ENCODE results near the gene CD4. TPM values are rescaled to one million over a fixed set of nuclear protein-coding genes. Genes with fewer than 3 reads are reported as not detected.

Gene CD4
- total and polyA plus RNA-seq, 10 of the 15 experiments (the other 5 are each of a cell fraction or from before 2014, with no cell fraction given), result 0.24 to 1.6 (median 0.69) TPM

- 41% methylated on average over 1 of the region's 1 CpG for WGBS (ENCODE audit: insufficient coverage, insufficient replicate concordance, low lambda C conversion rate, missing lambda C conversion rate)
- H3K9ac ChIP-seq (ENCODE audit: control insufficient read depth, insufficient read depth, low read length), result no peak overlapping the region
- H3K4me2 ChIP-seq (ENCODE audit: control insufficient read depth, insufficient read depth), result no peak overlapping the region
- peaks cover 0 to 2% of the 10 kb centered on the region in 2 experiments; a peak in 3 of 4 replicates for H3K27me3 ChIP-seq (replicated peaks in 1 of 2; ENCODE audit: control insufficient read depth in 2 of 2, insufficient read depth in 2 of 2, low read length in 1 of 2)
- SMC1A ChIA-PET (ENCODE audit: uncharacterized antibody, unreplicated experiment), result interaction anchor here (0.6 to 2.1 kb wide), 8 partner anchors 10 to 87 kb away, joined by 3 to 12 read pairs (median 4); partner anchors contain the start of genes CD4 and MLF2
- intact Hi-C loops (cut with micrococcal nuclease; ENCODE audit: unreplicated experiment) (no loop called here), in situ Hi-C loops (cut with MboI) (no loop called here)
- H4K20me1 ChIP-seq (ENCODE audit: control insufficient read depth, insufficient read depth), result no peaks in the 10 kb centered on the region
- DNase-seq (ENCODE audit: low read depth, low spot score) (no peak), FAIRE-seq (no peak), ATAC-seq (no peak)
- H3K36me3 ChIP-seq (ENCODE audit: control insufficient read depth in 2 of 2, insufficient read depth in 2 of 2, low read length in 1 of 2), result no peaks in the 10 kb centered on the region
- CTCF ChIA-PET, result interaction anchor here (0.6 to 1.5 kb wide), 7 partner anchors 14 to 110 kb away, joined by 3 to 5 read pairs (median 3); partner anchors contain the start of gene MLF2
- H3K4me3 ChIP-seq, result no peak overlapping the region
- H3K4me1 ChIP-seq (ENCODE audit: control insufficient read depth, insufficient read depth, low read length), result 0 out of 2 replicates have a peak, but pooled peaks cover 4% of the 10 kb centered on the region
- no TSS peak for BruUV-seq (replicated peaks)
- RAD21 ChIA-PET (ENCODE audit: unreplicated experiment), result interaction anchor here (1.7 kb wide), 1 partner anchor 44 kb away, joined by 4 read pairs; the partner anchor contains the start of gene PTMS
- POLR2A ChIA-PET, result interaction anchor here (0.8 to 1.0 kb wide), 3 partner anchors 19 to 121 kb away, joined by 3 to 6 read pairs (median 3); partner anchors contain the start of genes MLF2 and ZNF384
- H3K27ac ChIP-seq (ENCODE audit: control insufficient read depth, insufficient read depth), result no peak overlapping the region
- H3K9me3 ChIP-seq (replicated peaks; ENCODE audit: control insufficient read depth, insufficient read depth, low read length), result no peaks in the 10 kb centered on the region
- no peaks in the 10 kb centered on the region for H3K79me2 ChIP-seq (ENCODE audit: control insufficient read depth, insufficient read depth, low read length)
- H2AFZ ChIP-seq (ENCODE audit: control insufficient read depth, low read depth, low read length), result peak overlapping the region; percentile 25
- TF ChIP-seq, protein P1, sequence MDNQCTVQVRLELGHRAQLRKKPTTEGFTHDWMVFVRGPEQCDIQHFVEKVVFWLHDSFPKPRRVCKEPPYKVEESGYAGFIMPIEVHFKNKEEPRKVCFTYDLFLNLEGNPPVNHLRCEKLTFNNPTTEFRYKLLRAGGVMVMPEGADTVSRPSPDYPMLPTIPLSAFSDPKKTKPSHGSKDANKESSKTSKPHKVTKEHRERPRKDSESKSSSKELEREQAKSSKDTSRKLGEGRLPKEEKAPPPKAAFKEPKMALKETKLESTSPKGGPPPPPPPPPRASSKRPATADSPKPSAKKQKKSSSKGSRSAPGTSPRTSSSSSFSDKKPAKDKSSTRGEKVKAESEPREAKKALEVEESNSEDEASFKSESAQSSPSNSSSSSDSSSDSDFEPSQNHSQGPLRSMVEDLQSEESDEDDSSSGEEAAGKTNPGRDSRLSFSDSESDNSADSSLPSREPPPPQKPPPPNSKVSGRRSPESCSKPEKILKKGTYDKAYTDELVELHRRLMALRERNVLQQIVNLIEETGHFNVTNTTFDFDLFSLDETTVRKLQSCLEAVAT (IDR thresholded peaks at IDR 0.05), result no peak
- TF ChIP-seq SIN3A (IDR thresholded peaks at IDR 0.05; ENCODE audit: low read depth, low read length) (no peak), NR2C1 (IDR thresholded peaks at IDR 0.05) (no peak), ZBTB4 (CRISPR knock-in tag; IDR thresholded peaks at IDR 0.05) (no peak), ZBTB11 (CRISPR knock-in tag; IDR thresholded peaks at IDR 0.05) (no peak)
These were observed 21.4 kb downstream of the CD4 start for GRCh38 chr12:6810758-6811157.

Data from GM12878 (cell line).